ENCODE data around the gene SUMF1.

DNA sequence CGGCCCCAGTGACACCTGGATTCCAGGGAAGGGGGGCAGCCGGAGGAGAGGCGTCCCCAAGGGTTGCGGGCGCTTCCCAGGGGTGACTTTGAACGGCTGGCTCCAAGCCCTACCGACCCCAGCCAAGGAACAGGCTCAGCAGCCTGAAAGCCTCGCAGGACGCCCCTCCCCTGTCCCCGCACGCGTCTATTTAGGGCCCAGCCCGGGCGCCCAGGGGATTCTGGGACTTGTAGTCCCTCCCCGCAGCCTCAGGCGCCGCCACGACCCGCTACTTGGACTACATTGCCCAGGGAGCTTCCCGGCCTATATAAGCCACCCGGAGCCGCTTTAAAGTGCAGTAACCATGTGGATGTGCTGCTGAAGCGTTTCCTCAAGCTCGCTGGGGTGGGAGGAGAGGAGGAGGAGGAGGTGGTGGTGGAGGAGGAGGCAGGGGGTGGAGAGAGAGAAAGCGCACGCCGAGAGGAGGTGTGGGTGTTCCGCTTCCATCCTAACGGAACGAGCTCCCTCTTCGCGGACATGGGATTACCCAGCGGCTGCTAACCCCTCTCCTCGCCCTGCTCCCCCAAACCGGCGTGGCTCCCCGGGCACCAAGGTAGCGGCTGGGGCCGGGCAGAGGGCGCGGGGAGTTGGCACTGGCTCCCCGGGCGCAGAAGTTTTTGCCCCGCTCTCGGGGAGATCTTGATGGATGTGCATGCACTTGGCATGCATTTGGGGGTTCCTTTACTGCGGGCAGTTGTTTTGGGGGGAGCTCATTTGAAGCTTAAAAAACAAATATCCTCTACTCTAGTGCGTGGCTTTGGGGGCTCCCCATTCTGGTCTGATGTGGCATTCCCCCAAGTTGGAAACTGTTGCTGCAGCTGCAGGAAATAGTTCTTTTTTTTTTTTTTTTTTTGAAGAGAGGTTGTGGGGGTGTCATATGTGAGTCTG is 26.2 kb upstream of the SUMF1 start, which contains the start of gene ITPR1:
- TF ChIP-seq CTCF (IDR thresholded peaks at IDR 0.05; ENCODE audit: low read length) (no peak), EZH2 (optimal IDR thresholded peaks at IDR 0.05; ENCODE audit: low read depth, low read length) (no peak)
